Measurements from ENCODE around the gene POLN. TPM values are rescaled to one million over a fixed set of nuclear protein-coding genes. Genes with fewer than 3 reads are reported as not detected.
"Not testable (repeated sequence)": the region's sequence is repeated elsewhere in the genome, so short reads cannot be mapped to it uniquely, and the experiment has no call there.

The POLN gene
- total and polyA plus RNA-seq, 11 donors = 0.38 to 4.5 (median 1.9) TPM

- Histone ChIP-seq H3K27me3 (no peaks in the 10 kb centered on the region), H3K4me3 (no peak overlapping the region), H3K9me3 (no peaks in the 10 kb centered on the region), H3K27ac (peak overlapping the region in 1 of 12 donors; percentile 79), H3K4me1 (no peaks in the 10 kb centered on the region), H3K36me3 (no peaks in the 10 kb centered on the region)
- TF ChIP-seq POLR2A (IDR thresholded peaks at IDR 0.05) (no peak), CTCF (IDR thresholded peaks at IDR 0.05) (no peak)
- intact Hi-C loops (cut with DNase I) = no loop called here
- ATAC-seq (peak in 1 of 4 donors; percentile 20), DNase-seq (peak in 2 of 5 donors; percentile 19 to 24)
- 87 to 94% (median 89%) methylated on average over 13 of the region's 13 CpGs for WGBS, 4 donors
Measured at GRCh38 chr4:2280531-2281300, 38.8 kb upstream of the POLN start.

- DNase-seq (no peak), ATAC-seq (no peak)
- Histone ChIP-seq H3K4me1 (no peaks in the 10 kb centered on the region), H3K4me3 (no peak overlapping the region), H3K36me3 (no peaks in the 10 kb centered on the region), H3K27ac (no peak overlapping the region), H3K9me3 (no peaks in the 10 kb centered on the region), H3K27me3 (no peaks in the 10 kb centered on the region)
- intact Hi-C loops (cut with DNase I) = no loop called here
- WGBS, 4 donors = 88 to 96% (median 93%) methylated on average over 9 of the region's 9 CpGs
- TF ChIP-seq POLR2A (IDR thresholded peaks at IDR 0.05) = no peak
- no peak for TF ChIP-seq CTCF (IDR thresholded peaks at IDR 0.05)
Measured at GRCh38 chr4:2277956-2278355, 36.0 kb upstream of the POLN start.

GRCh38 chr4:2276581-2277325 lies 34.8 kb upstream of the POLN start:
- no peak overlapping the region for H3K4me3 ChIP-seq
- DNase-seq (peak in 3 of 5 donors; percentile 7 to 23 (median 9)), ATAC-seq (no peak)
- H3K4me1 ChIP-seq = no peaks in the 10 kb centered on the region
- TF ChIP-seq CTCF (IDR thresholded peaks at IDR 0.05) (no peak), POLR2A (IDR thresholded peaks at IDR 0.05) (no peak)
- H3K36me3 ChIP-seq = no peaks in the 10 kb centered on the region
- H3K27ac ChIP-seq = no peak overlapping the region
- no peaks in the 10 kb centered on the region for H3K9me3 ChIP-seq
- H3K27me3 ChIP-seq = no peaks in the 10 kb centered on the region
- 94 to 95% (median 95%) methylated on average over 30 of the region's 30 CpGs for WGBS, 4 donors
- intact Hi-C loops (cut with DNase I) = no loop called here

- WGBS, 4 donors = 93 to 95% (median 93%) methylated on average over 41 to 44 of the region's 44 CpGs
- H3K4me1 ChIP-seq = no peaks in the 10 kb centered on the region
- no peak overlapping the region for H3K27ac ChIP-seq
- intact Hi-C loops (cut with DNase I) = no loop called here
- no peaks in the 10 kb centered on the region for H3K36me3 ChIP-seq
- no peak for TF ChIP-seq POLR2A (IDR thresholded peaks at IDR 0.05)
- TF ChIP-seq CTCF (IDR thresholded peaks at IDR 0.05) = no peak
- H3K4me3 ChIP-seq = no peak overlapping the region
- H3K9me3 ChIP-seq = no peaks in the 10 kb centered on the region
- ATAC-seq (no peak), DNase-seq (peak in 3 of 5 donors; percentile 4 to 49 (median 23))
- no peaks in the 10 kb centered on the region for H3K27me3 ChIP-seq
Measured at GRCh38 chr4:2275546-2276251, 33.8 kb upstream of the POLN start.

- intact Hi-C loops (cut with DNase I); H3K36me3 ChIP-seq; H3K4me1 ChIP-seq; ATAC-seq; H3K27ac ChIP-seq; H3K4me3 ChIP-seq; H3K9me3 ChIP-seq; H3K27me3 ChIP-seq: not testable (repeated sequence)
- DNase-seq = peak in 2 of 5 donors; percentile 16 to 17
- 92 to 95% (median 93%) methylated on average over 7 to 10 of the region's 10 CpGs for WGBS, 4 donors
Measured at GRCh38 chr4:2275044-2275397, 33.1 kb upstream of the POLN start.
